GM18867 (cell line): Measurements from ENCODE around the gene ARHGAP31.

ENCODE experiments used
- ATAC-seq: cut with Tn5 transposase; IDR thresholded peaks from one replicate; pipeline ENCODE4 v1.9.1; 2021; ENCODE audit warnings: mild to moderate bottlenecking, moderate library complexity; ENCODE audit not compliant: unreplicated experiment

Gene ARHGAP31

DNA sequence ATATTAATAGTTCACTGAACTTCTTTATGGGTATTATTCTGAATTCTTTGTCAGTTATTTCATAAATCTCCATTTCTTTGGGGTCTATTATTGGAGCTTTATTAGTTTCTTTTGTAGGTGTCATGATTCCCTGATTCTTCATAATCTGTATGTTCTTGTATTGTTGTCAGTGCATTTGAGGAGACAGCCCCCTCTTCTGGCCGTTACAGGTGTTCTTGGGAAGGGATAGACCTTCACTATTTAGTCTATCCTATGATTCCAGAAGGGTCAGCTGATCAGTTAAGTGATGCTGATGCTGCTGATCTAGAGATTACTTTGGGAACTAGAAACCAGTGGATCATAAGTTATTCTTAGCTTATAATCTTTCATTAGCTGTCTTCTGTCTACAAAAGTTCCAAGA, 134.4 kb downstream of the ARHGAP31 start:
- ATAC-seq, result no peak

DNA sequence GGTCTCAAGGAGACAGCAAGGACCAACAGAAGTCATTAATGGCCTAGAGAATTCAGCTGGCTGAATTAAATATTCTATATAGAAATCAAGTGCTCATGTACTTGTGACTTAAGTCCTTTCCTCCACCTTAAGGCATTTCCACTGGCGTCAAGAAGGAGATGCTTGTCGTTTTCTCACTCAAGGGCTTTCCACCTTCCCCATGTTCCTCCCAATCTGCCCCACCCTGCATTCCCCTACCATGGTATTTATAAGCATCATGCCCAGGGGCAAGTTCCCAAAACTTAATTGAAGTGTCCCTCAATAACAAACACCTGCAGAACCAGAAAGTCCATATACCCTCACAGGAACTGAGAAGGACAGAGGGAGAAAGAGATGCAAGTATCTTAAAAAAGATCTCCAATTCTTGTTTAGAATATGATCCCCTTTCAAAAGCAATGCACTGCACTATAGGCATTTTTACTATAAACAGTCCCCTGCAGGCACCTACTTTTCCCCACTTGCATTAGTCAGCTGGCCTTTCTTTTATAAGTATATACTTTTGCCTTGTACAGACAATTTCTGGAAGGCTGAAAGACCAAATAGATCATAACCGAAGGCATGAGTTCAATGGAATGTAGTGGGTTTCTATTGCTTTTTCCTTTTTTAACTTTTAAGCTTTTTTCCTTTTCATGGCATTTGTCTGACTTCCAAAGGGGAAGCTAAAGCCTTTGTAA, 139.6 kb downstream of the ARHGAP31 start:
- ATAC-seq, result no peak

DNA sequence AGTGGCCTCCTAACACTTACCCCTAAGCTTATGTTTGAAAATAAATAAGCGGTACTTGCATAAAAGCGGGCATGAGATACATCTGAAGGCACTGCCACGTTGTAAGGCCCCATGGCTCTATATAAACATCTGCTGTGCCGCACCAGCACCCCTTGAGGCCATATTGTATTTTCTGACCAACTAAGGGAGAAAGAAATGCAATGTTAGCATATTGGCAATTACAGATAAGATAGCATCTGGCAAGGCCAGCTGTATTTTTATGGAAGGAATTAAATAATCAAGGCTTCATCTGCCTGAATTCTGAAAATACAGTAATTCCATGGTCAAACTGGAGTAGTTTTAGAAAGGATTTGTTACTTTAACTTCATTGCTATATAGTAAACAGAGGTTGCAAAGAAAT, 140.5 kb downstream of the ARHGAP31 start:
- no peak for ATAC-seq

DNA sequence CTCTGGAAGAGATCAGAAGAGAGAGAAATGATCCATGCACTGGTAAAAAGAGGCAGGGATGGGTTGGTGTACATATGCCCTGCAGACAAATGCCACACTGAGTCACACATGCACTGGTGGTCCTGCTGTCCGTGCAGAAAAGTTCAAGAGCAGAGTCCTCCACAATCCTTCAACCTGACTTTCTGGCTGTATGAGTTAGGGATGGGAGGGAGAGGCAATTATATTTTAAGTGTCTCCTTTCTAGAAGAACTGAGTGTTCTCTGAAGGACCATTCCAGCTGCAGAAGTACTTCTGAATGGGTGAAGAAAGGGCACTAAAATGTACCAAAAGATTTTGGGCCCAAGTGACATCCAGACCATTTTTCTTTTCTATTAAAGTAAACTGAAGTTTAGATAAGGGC, 142.8 kb downstream of the ARHGAP31 start:
- ATAC-seq, result no peak

DNA sequence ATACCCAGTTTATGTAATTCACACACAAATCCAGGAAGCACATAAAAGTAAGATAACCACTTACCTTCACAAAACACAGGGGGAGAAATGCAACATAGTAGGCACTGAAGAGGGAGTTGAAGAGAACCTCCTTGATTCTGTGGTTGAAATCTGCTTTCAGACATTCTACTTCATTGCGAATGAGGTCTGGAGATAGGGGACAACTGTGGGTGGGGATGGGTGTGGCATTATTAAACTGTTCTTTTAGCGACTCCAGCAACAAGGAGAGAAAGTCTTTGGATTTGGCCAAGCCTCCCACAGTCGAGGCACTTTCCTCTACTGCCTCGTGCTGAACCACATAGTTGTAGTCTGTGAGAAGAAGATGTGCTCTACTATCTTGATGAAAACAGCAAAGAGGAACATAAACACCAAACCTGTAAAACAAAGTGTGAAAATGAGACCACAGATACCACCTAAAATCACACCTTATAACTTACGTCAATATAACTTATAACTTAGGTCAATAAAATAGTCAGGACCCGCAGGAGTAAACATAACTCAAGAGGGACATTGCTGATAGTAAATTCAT, 143.6 kb downstream of the ARHGAP31 start:
- no peak for ATAC-seq

DNA sequence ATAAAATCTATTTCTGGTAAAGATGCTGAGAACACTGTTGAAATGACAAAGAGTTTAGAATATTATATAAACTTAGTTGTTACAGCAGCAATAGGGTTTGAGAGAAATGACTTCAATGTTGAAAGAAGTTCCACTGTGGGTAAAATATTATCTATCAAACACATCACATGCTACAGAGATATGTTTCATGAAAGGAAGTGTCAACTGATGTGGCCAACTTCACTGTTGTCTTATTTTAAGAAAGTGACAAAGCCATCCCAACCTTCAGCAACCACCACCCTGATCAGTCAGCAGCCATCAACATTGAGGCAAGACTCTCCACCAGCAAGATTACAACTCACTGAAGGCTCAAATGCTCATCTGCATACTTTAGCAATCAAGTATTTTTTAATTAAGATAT, 149.0 kb downstream of the ARHGAP31 start:
- ATAC-seq, result no peak

DNA sequence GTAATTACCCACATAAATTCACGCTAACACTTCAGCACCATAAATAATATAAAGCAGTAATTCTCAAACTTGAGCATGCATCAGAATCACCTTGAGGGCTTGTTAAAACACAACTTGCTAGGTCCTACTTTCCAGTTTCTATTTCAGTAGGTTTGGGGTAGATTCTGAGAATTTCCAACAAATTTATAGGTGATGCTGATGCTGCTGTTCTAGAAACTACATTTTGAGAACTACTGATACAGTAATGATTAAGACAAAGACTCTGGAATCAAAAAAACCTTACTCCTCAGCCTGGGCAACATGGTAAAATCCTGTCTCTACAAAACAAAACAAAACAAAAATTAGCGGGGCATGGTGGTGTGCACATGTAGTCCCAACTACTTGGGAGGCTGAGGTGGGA, 150.4 kb downstream of the ARHGAP31 start:
- ATAC-seq, result no peak

DNA sequence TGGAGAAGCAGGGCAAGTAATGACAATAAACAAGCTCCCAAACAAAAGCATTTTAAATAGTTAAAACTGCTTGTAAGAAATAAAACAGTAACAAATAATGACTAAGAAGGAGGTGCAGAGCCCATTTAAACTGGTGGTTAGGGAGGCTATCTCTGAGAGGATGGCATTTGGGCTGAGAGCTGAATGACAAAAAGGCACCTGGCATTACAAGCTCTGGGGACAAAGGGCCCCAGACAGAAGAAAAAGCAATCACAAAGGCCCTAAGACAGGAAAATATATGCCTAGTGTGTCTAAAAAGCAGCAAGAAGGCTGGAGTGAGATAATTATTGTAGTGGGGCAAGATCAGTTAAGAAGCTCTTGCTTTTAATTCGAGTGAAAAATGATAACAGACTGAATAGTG, 159.6 kb downstream of the ARHGAP31 start:
- ATAC-seq, result no peak

DNA sequence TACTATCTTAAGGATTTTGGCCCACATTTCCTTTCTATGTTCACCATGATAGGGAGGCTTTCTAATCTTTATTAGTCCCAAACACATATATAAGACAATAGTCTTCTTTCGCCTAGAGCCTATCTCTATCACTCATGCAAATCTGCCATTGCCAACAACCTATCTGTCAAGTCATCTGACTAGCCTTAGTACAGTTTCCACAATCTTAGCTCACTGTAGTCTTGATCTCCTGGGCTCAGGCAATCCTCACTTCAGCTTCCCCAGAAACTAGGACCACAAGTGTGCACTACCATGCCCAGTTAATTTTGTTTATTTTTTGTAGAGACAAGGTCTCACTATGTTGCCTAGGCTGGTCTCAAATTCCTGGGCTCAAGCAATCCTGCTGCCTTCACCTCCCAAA, 162.3 kb downstream of the ARHGAP31 start:
- ATAC-seq, result no peak

DNA sequence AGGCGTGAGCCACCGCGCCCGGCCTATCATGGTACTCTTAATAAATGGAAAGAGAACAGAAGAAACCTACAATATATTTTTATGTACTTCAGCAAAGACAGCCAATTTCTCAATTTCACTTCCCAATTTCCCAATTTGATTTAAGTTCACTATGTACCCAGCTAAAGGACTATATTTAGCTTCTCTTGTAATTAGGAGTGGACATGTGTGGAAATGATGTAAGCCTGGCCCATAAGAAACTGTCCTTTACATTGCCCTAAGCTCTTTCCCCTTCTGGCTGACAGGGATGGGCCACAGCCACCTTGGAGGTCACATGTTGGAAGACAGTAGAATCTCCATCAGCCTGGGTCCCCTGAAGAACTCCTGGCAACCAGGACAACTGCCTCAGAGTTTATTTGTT, 163.1 kb downstream of the ARHGAP31 start:
- no peak for ATAC-seq

DNA sequence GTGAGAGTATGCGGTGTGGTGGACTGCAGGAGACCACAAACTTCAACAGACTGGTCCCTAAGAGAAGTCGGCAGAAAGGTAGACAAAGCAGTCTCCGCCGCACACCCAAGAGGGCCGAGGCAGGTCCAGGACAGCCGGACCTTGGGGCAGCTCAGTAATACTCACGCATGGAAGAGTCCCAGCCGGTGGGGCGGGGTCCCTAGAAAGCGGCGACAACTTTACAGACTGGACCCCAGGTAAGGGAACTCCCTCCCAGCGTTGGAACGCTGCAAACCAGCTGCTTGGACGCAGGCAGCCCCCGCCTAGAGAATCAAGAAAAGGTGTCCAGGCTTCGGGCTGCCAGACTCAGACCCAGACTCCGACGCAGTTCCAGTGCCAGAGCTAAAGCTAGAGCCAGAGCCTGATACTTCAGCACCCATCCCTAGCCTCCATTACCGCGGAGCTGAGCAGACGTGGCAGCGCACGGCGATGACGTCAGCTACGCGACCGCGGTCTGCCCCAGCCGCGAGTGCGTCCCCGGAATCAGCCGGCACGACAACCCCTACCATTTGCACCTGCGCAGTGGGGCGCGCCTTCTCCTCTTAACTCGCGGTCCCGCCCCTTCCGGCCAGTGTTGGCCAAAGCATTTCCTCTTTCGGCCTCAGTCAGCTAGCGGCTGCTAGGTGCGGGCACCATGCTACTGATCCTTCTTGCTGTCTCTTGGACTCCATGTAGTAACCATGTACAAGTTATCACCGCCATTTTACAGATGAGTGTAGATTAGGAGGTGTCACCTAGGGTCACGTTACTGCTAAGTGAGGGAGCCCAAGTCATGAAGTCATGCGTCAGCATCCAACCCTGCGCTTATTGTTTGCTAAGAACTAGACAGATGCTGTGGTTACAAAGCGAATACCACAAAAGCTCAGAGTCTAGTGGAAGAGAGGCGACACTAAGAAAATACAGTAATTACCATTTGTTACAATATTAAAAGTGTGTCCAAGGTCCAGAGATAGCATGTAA, 169.3 kb downstream of the ARHGAP31 start, which contains the start of gene TMEM39A:
Gene TMEM39A (minus strand): TSS at position 445 of the 999 bp plus-strand sequence. CDS start 1,541 bp downstream, outside the sequence.
- ATAC-seq, result peak; percentile 92

DNA sequence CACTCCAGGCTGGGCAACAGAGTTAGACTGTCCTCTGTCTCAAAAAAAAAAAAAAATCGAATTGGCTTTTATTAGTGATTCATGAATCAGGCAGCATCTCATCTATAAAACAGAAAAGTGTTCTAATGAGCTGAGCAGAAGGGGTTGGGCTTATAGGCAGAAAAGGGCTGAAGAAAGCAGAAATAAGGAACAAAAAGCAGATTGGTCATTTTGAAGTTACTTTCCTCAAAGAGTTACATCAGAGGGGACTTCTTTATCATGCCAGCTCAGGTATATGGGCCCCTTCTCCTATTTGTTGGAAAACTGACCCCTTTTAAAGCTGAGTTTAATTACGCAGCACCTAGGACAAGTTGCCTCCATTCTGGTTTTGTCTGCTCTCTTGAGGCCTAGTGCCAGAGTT, 173.9 kb downstream of the ARHGAP31 start:
- ATAC-seq, result no peak

DNA sequence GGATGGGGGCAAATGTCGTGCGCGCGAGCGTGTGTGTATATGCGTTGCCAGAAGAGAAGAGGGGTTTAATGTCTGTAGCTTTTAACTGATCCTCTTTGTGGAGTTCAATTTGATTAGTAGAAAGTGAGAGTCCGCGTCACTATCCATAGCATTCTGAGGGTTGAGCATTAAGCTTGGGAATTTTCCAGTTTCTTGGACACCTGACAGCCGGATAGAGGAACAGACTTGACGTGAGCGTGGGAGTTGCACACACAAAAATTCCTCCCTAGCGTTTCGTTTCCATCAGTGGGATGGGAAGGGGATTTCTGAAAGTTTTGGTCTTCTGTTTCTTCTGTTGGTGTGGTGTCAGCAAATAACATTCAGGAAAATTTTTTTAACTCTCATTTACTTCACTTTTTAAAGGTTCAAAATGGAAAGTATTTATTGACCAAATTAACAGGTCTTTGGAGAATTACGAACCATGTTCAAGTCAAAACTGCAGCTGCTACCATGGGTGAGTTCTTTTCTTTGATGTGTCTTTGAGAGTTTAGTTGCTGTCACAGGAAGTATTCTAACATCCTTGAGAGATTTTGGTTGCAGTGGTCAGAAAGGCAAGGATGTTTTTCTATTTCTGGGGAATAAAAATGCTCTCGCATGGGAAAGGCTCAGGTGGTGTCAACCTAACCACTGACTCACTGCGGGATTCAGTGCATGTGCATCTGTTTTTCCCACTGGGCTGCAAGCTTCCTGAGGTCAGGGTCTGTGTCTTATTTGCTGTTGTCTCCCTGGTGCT, 175.4 kb downstream of the ARHGAP31 start:
- no peak for ATAC-seq
